ENCODE measurements around the gene HBA2. TPM values are rescaled to one million over a fixed set of nuclear protein-coding genes. Genes with fewer than 3 reads are reported as not detected.

The HBA2 gene
- total and polyA plus RNA-seq, 9 of the 15 experiments (the other 6 are each of a cell fraction or from before 2014, with no cell fraction given): 40.4 to 853 (median 286) TPM

GRCh38 chr16:144797-145252 is 27.9 kb upstream of the HBA2 start (continued):
- TF ChIP-seq ERF (CRISPR knock-in tag; IDR thresholded peaks at IDR 0.05): no peak
- no peak for TF ChIP-seq ZBTB1 (CRISPR knock-in tag; IDR thresholded peaks at IDR 0.05; ENCODE audit: borderline replicate concordance, low read depth)
- TF ChIP-seq SRF (CRISPR knock-in tag; IDR thresholded peaks at IDR 0.05): no peak
- TF ChIP-seq KLF1 (tag; IDR thresholded peaks at IDR 0.05): peak; percentile 72; the same call in 1 of the 2 replicates
- TF ChIP-seq CTCFL (IDR thresholded peaks at IDR 0.05; ENCODE audit: borderline replicate concordance, insufficient read depth, low read depth, low read length, poor library complexity, severe bottlenecking): no peak
- no peak for TF ChIP-seq ARID3B (CRISPR knock-in tag; IDR thresholded peaks at IDR 0.05; ENCODE audit: borderline replicate concordance)
- no peak for TF ChIP-seq ZNF766 (CRISPR knock-in tag; conservative IDR thresholded peaks at IDR 0.05)
- no peak for TF ChIP-seq FOS (IDR thresholded peaks at IDR 0.05; ENCODE audit: extremely low read depth, insufficient read length)
- TF ChIP-seq FOXO4 (CRISPR knock-in tag; IDR thresholded peaks at IDR 0.05): no peak
- no peak for TF ChIP-seq POLR2H (tag; IDR thresholded peaks at IDR 0.05; ENCODE audit: low read depth)
- peak; percentile 28; the same call in 1 of the 2 replicates for TF ChIP-seq FOXM1 (IDR thresholded peaks at IDR 0.05; ENCODE audit: low read depth)
- no peak for TF ChIP-seq FOXM1 (CRISPR knock-in tag; IDR thresholded peaks at IDR 0.05; ENCODE audit: low read depth)
- TF ChIP-seq SMC3 (conservative IDR thresholded peaks at IDR 0.05; ENCODE audit: insufficient read depth, low read depth, low read length): no peak
- TF ChIP-seq BDP1 (IDR thresholded peaks at IDR 0.05; ENCODE audit: insufficient read depth, insufficient read length): no peak
- no peak for TF ChIP-seq KAT8 (IDR thresholded peaks at IDR 0.05; ENCODE audit: low read depth)
- TF ChIP-seq ZNF589 (CRISPR knock-in tag; IDR thresholded peaks at IDR 0.05; ENCODE audit: low read depth): no peak
- TF ChIP-seq DACH1 (IDR thresholded peaks at IDR 0.05; ENCODE audit: partially characterized antibody): no peak
- TF ChIP-seq CUX1 (CRISPR knock-in tag; IDR thresholded peaks at IDR 0.05): no peak
